Neural cell (in vitro differentiated cells): ENCODE results near the gene ISG20. TPM values are rescaled to one million over a fixed set of nuclear protein-coding genes. Genes with fewer than 3 reads are reported as not detected.

ENCODE experiments used
- H2AFZ ChIP-seq: fragments of 200-600, 300-800 bp; sonication (generic), shearing (Covaris generic); 2 replicates; pipeline ENCODE4 v1.6.0; 2014; ENCODE audit warnings: low read depth, mild to moderate bottlenecking, antibody characterized with exemption, low read length, moderate library complexity
- H3F3A ChIP-seq: fragments of 200-600 bp; shearing (Covaris generic); 2 replicates; pipeline ENCODE4 v1.6.1; 2016; ENCODE audit warnings: mild to moderate bottlenecking, moderate library complexity, mixed read lengths, antibody characterized with exemption, low read length; ENCODE audit not compliant: insufficient read depth, poor library complexity, severe bottlenecking
- H3K27ac ChIP-seq: fragments of 200-600, 300-800 bp; sonication (generic), shearing (Covaris generic); 2 replicates; pipeline ENCODE4 v1.5.1; 2014; ENCODE audit warnings: mild to moderate bottlenecking, low read length, moderate library complexity
- H3K27me3 ChIP-seq: fragments of 300-800, 200-600 bp; sonication (generic), shearing (Covaris generic); 2 replicates; pipeline ENCODE4 v1.6.0; 2014; ENCODE audit warnings: mild to moderate bottlenecking, low read depth, low read length, moderate library complexity; ENCODE audit not compliant: insufficient read depth
- H3K36me3 ChIP-seq: fragments of 300-800, 200-600 bp; sonication (generic), shearing (Covaris generic); 2 replicates; pipeline ENCODE4 v1.5.1; 2014; ENCODE audit warnings: mild to moderate bottlenecking, antibody characterized with exemption, low read length, moderate library complexity; ENCODE audit not compliant: insufficient read depth
- H3K4me2 ChIP-seq: fragments of 300-800, 200-600 bp; sonication (generic), shearing (Covaris generic); 2 replicates; pipeline ENCODE4 v1.6.0; 2014; ENCODE audit warnings: mild to moderate bottlenecking, low read length
- H3K4me3 ChIP-seq: fragments of 300-800, 200-600 bp; sonication (generic), shearing (Covaris generic); 2 replicates; pipeline ENCODE4 v1.5.1; 2014; ENCODE audit warnings: mild to moderate bottlenecking, low read length, moderate library complexity
- H3K79me2 ChIP-seq: fragments of 200-600 bp; shearing (Covaris generic); replicated peaks from 2 replicates; pipeline ENCODE4 v1.6.0; 2014; ENCODE audit warnings: mild to moderate bottlenecking, low read length, moderate library complexity; ENCODE audit not compliant: insufficient read depth
- H3K9ac ChIP-seq: fragments of 300-800, 200-600 bp; sonication (generic), shearing (Covaris generic); 2 replicates; pipeline ENCODE4 v1.6.1; 2016; ENCODE audit warnings: mild to moderate bottlenecking, low read length, mixed read lengths
- H3K9me2 ChIP-seq: fragments of 200-600 bp; shearing (Covaris generic); 2 replicates; pipeline ENCODE4 v1.6.1; 2016; ENCODE audit warnings: mild to moderate bottlenecking, low read length, mixed read lengths; ENCODE audit not compliant: insufficient read depth
- H3K9me3 ChIP-seq: fragments of 200-600, 300-800 bp; sonication (generic), shearing (Covaris generic); 2 replicates; pipeline ENCODE4 v1.6.1; 2016; ENCODE audit warnings: mild to moderate bottlenecking, mixed run types, low read length, moderate library complexity, mixed read lengths
- H4K20me1 ChIP-seq: fragments of 200-600 bp; shearing (Covaris generic); 2 replicates; pipeline ENCODE4 v1.6.1; 2016; ENCODE audit warnings: mild to moderate bottlenecking, mixed run types; ENCODE audit not compliant: insufficient read depth
- EP300 ChIP-seq: fragments of 450-650 bp; conservative IDR thresholded peaks from 2 replicates; pipeline ENCODE4 v1.6.1; 2014; ENCODE audit warnings: antibody characterized with exemption, mild to moderate bottlenecking, moderate library complexity; ENCODE audit not compliant: poor library complexity, severe bottlenecking
- EZH2 ChIP-seq: fragments of 200-600, 300-800 bp; shearing (Covaris generic), sonication (generic); IDR thresholded peaks from 2 replicates; pipeline ENCODE4 v1.6.1; 2014; ENCODE audit warnings: antibody characterized with exemption, low read length, borderline replicate concordance, mild to moderate bottlenecking; ENCODE audit not compliant: insufficient read depth, poor library complexity, severe bottlenecking
- MXI1 ChIP-seq: fragments of 450-650 bp; conservative IDR thresholded peaks from 2 replicates; pipeline ENCODE4 v1.6.1; 2014; ENCODE audit warnings: antibody characterized with exemption, mild to moderate bottlenecking; ENCODE audit not compliant: poor library complexity, severe bottlenecking
- POLR2AphosphoS5 ChIP-seq: IDR thresholded peaks from 2 replicates; pipeline ENCODE4 v1.6.1; 2012
- RAD21 ChIP-seq: fragments of 450-650 bp; conservative IDR thresholded peaks from 2 replicates; pipeline ENCODE4 v1.6.1; 2014; ENCODE audit warnings: antibody characterized with exemption, mild to moderate bottlenecking, moderate library complexity
- SMC3 ChIP-seq: fragments of 450-650 bp; conservative IDR thresholded peaks from 2 replicates; pipeline ENCODE4 v1.6.1; 2014; ENCODE audit warnings: antibody characterized with exemption, mild to moderate bottlenecking, moderate library complexity; ENCODE audit not compliant: poor library complexity
- TAF1 ChIP-seq: IDR thresholded peaks from 2 replicates; pipeline ENCODE4 v1.6.1; 2012; ENCODE audit warnings: low read depth
- polyA plus RNA-seq: library from polyadenylated mRNA; depleted of rRNA; stranded (reverse); fragments of >200 nt; gene quantifications from 2 replicates; pipeline ENCODE4 v1.2.3, GENCODE V29; 2014
- TF ChIP-seq, protein P1 (sequence below): IDR thresholded peaks from 2 replicates; pipeline ENCODE4 v1.6.1; 2012; ENCODE audit warnings: borderline replicate concordance
- TF ChIP-seq, protein P2 (sequence below): fragments of 450-650 bp; IDR thresholded peaks from 2 replicates; pipeline ENCODE4 v1.5.1; 2014; ENCODE audit warnings: antibody characterized with exemption, mild to moderate bottlenecking, moderate library complexity; ENCODE audit not compliant: poor library complexity, severe bottlenecking

Gene ISG20
- polyA plus RNA-seq, 1 donor from 2014 or later: 0.88 TPM

DNA sequence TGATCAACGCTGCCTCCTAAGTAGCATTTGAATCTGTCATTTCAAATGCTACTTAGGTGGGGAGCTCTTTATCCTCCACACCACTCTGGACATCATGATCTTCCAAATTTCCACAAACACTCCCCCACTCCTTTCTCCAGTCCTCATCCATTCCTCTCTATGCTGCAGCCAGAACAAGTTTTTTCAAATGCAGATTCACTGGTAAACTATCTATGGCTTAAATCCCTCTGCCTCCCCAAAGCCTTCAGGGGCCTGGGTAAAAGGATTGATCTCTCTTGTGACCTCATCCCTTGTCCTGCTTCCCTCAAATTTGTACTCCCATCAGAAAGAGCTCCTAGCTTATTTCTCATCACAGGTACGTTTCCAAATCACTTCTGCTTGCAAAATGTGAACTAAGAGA lies 19.0 kb upstream of the ISG20 start:
- Histone ChIP-seq H2AFZ (no peak overlapping the region), H3K4me2 (no peak overlapping the region), H3K27ac (no peak overlapping the region), H3K9ac (no peak overlapping the region), H3K27me3 (no peaks in the 10 kb centered on the region), H3K9me3 (no peaks in the 10 kb centered on the region), H3K36me3 (no peaks in the 10 kb centered on the region), H3K79me2 (peaks cover 34% of the 10 kb centered on the region), H3F3A (no peaks in the 10 kb centered on the region), H4K20me1 (no peaks in the 10 kb centered on the region), H3K4me3 (no peak overlapping the region), H3K9me2 (no peaks in the 10 kb centered on the region)
- no peak for TF ChIP-seq EZH2
- TF ChIP-seq, protein P1, sequence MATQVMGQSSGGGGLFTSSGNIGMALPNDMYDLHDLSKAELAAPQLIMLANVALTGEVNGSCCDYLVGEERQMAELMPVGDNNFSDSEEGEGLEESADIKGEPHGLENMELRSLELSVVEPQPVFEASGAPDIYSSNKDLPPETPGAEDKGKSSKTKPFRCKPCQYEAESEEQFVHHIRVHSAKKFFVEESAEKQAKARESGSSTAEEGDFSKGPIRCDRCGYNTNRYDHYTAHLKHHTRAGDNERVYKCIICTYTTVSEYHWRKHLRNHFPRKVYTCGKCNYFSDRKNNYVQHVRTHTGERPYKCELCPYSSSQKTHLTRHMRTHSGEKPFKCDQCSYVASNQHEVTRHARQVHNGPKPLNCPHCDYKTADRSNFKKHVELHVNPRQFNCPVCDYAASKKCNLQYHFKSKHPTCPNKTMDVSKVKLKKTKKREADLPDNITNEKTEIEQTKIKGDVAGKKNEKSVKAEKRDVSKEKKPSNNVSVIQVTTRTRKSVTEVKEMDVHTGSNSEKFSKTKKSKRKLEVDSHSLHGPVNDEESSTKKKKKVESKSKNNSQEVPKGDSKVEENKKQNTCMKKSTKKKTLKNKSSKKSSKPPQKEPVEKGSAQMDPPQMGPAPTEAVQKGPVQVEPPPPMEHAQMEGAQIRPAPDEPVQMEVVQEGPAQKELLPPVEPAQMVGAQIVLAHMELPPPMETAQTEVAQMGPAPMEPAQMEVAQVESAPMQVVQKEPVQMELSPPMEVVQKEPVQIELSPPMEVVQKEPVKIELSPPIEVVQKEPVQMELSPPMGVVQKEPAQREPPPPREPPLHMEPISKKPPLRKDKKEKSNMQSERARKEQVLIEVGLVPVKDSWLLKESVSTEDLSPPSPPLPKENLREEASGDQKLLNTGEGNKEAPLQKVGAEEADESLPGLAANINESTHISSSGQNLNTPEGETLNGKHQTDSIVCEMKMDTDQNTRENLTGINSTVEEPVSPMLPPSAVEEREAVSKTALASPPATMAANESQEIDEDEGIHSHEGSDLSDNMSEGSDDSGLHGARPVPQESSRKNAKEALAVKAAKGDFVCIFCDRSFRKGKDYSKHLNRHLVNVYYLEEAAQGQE: no peak
- TF ChIP-seq EP300: no peak
- TF ChIP-seq POLR2AphosphoS5: no peak
- TF ChIP-seq, protein P2, sequence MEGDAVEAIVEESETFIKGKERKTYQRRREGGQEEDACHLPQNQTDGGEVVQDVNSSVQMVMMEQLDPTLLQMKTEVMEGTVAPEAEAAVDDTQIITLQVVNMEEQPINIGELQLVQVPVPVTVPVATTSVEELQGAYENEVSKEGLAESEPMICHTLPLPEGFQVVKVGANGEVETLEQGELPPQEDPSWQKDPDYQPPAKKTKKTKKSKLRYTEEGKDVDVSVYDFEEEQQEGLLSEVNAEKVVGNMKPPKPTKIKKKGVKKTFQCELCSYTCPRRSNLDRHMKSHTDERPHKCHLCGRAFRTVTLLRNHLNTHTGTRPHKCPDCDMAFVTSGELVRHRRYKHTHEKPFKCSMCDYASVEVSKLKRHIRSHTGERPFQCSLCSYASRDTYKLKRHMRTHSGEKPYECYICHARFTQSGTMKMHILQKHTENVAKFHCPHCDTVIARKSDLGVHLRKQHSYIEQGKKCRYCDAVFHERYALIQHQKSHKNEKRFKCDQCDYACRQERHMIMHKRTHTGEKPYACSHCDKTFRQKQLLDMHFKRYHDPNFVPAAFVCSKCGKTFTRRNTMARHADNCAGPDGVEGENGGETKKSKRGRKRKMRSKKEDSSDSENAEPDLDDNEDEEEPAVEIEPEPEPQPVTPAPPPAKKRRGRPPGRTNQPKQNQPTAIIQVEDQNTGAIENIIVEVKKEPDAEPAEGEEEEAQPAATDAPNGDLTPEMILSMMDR: no peak
- TF ChIP-seq MXI1: no peak

DNA sequence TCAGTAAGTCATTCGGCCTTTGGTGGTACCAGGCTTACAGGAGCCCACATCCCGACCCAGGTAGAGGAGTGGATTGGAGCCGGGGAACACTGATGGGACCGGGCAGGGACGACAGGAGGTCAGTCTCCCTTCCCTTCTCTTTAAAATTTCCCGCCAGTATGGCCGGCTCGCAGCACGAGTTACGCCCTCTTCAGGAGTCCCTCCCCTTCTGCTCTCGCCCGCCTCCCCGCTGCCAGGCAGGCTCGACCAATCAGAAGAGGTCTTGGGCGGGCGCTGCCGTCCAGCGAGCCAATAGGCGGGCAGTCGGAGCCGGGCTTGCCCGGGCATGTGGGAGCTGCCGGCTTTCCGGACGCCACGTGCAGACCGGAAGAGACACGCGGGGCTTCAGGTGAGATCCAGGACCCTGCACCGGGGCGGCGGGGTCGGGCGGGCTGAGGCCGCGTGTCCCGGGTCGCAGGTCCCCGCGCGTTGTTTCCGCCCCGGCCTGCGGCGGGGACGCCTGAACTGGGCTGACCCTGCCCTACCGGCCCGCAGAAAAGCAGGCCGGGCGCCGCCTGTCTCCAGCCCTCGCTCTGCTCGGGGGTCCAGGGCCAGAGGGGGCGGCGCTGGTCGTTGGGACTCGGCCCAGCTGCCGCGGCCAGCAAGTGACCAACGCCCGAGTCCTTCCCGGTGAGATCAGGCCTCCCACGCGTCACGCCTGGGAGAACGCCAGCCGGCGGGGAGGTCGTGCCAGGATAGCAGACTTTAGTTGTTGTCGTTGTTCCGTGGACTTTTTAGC lies 17.6 kb upstream of the ISG20 start, which contains the start of gene AEN:
AEN (plus strand) TSS at position 346 of the 778 bp plus-strand sequence. CDS start 4,870 bp downstream, outside the sequence.
- Histone ChIP-seq H3K36me3 (no peaks in the 10 kb centered on the region), H3K4me3 (peak within 1 kb of the TSS; percentile 92), H3K4me2 (peak within 1 kb of the TSS; percentile 96), H3K79me2 (peaks cover 44% of the 10 kb centered on the region), H3K9me2 (no peaks in the 10 kb centered on the region), H3K9ac (peak within 1 kb of the TSS; percentile 60), H3F3A (no peaks in the 10 kb centered on the region), H4K20me1 (no peaks in the 10 kb centered on the region), H3K27ac (no peak within 1 kb of the TSS), H3K9me3 (no peaks in the 10 kb centered on the region), H3K27me3 (no peaks in the 10 kb centered on the region), H2AFZ (no peak within 1 kb of the TSS)
- TF ChIP-seq MXI1 (peak; percentile 100), SMC3 (no peak), EZH2 (no peak), RAD21 (no peak), TAF1 (no peak), POLR2AphosphoS5 (peak; percentile 50), EP300 (no peak)
- TF ChIP-seq, protein P2: peak; percentile 29
- TF ChIP-seq, protein P1: no peak
